ENCODE data around the gene HSPBAP1. TPM values are rescaled to one million over a fixed set of nuclear protein-coding genes. Genes with fewer than 3 reads are reported as not detected.

The HSPBAP1 gene
- total RNA-seq, 2 donors from 2014 or later: 6.3 to 8.5 TPM

DNA sequence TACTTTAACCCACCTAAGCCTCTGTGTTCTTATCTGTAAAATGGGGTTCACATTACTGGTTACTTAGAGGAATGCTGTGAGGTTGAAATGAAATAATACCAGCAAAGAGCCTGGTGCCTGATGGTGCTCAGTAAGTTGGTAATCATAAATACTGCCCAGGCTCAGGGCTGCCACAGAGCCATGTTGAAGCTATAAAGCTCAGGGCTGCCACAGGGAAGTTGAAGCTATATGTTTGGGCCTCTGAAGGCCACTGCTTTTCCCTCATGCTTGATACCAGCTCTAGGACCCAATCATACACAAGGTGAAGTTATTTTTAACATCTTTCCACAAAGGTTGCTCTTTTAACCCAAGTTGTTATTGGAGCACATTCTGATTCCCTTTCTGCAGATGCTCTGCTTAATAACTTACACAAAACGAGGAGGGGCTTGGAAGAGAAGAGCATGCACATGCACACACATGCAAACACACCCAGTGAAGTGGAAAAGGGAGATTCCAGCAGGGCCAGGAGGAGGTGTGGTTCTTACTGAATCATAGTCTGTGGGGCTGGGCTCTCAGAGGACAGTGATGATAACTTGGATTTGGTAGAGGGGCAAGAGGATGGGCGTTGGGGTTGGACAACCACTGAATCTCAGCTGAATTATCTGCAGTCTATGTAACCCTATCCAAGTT is 95.5 kb downstream of the HSPBAP1 start:
- no peak for ATAC-seq
- intact Hi-C loops (cut with DNase I, micrococcal nuclease): no loop called here

DNA sequence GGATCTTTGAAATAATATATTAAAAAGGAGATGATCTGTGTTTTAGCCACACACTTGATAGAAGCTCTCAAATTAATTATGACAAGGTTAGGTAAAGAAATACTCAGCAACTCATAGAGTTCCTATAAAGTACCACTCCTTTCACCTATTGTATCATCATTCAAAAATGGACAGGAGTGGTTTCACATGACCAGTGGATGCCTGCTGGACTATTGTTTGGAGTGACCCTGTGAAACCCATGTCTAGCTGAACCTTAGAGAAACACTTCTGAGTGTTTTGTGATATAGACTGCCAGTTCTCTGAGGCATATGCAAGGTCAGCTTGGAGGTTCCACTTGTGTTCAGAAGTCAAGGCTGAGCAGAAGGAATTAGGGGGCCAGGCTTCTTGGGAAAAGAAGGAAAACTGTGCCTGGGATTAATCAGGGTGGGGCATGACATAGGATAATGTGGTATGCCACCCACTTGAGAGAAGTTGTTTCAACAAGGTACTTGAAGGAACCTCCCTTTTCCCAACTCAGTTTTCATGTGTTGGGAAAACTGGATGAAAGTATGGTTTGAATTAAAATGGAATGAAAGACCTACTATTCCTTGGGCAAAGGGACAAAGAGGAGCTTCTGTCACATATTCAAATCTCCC is 97.6 kb downstream of the HSPBAP1 start:
- no peak for ATAC-seq

More for the DNA sequence above, 95.5 kb downstream of the HSPBAP1 start:
- no peak for DNase-seq

DNA sequence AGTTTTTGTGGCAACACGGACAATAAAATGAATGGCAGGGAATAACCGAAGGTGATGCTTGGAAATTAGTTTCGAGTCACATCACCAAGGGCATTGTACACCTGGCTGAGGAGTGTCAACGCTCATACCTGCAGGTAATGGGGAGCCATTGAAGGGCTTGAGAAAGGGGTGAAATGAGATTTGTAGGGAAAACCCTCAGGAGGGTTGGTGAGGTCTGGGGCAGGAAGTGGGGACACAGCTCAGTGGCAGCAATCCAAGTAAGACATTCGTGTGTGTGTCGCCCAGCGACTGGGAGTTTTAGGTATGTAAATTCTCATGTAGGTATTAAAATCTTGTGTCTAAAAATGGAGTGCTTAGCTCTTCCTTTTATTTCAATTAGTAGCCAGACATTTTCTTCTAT is 98.7 kb downstream of the HSPBAP1 start:
- ATAC-seq (no peak), DNase-seq (no peak)
- intact Hi-C loops (cut with DNase I, micrococcal nuclease): no loop called here

More for the DNA sequence above, 97.6 kb downstream of the HSPBAP1 start:
- no peak for DNase-seq
- intact Hi-C loops (cut with DNase I, micrococcal nuclease): no loop called here

DNA sequence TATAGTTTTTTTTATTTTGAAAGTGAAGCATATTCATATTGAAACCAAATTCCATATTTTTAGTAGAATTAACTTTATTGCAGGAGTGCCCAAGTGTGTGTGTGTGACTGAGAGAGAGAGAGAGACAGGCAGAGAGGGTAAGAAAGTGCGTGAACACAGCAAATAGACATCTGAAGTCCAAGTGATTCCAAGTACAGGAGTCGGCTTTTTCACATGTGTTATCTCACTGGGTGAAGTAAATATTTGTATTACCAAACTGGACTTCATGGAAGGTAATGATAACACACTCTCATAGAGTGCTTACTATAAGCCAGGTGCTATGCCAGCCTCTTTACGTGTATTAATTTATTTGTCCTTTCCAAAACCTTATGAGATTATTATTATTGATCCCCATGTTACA is 101.0 kb downstream of the HSPBAP1 start:
- DNase-seq (no peak), ATAC-seq (no peak)
- intact Hi-C loops (cut with DNase I, micrococcal nuclease): no loop called here

DNA sequence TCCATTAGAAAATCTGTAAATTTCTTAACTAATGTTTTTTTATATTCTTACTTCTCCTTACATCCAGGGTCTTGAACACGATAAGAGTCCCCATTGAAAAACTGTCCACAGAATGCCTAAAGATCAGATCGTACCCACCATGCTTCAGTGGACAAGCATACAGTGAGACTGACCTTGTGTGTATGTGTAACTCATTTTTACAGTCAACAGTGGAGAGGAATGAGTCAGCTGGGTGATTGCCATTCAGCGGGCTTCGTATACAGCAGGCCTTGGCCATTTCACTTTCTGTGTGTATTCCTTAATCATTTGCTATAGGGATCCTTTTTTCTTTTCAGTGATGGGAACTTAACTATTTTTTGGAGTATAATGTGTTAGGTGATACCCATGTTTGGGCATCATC is 102.4 kb downstream of the HSPBAP1 start:
- intact Hi-C loops (cut with DNase I, micrococcal nuclease): no loop called here
- no peak for ATAC-seq

DNA sequence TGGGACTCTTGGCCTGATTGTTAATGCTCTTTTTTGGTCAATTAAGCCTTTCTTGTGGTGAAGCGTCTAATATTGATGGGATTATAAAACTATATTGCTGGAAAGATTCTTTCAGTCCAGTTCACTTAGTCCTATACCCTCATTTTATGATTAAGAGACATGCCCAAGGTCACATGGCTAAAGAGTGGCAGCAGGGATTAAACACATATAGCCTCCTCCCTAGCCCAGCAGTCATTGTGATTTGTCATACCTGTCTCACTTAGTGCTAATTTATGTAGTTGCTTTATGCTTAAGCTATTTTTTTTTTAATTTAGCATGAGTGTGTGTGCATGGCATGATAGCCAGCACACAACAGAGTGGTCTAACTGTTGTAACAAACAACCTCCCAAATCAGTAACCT is 103.5 kb downstream of the HSPBAP1 start:
- intact Hi-C loops (cut with DNase I, micrococcal nuclease): no loop called here
- no peak for DNase-seq
- ATAC-seq: no peak

More for the DNA sequence above, 102.4 kb downstream of the HSPBAP1 start:
- no peak for DNase-seq

Other genes starting within 250 kb of the HSPBAP1 start
- gene PARP9, start 229.5 kb downstream of the HSPBAP1 start, total RNA-seq: 10 to 100 TPM; 22.4 to 48.2 TPM
- 10 to 100 TPM; 43.9 to 60.5 TPM for gene DTX3L, start 229.5 kb downstream of the HSPBAP1 start, total RNA-seq
- 1 to 10 TPM in 1 of 2 donors, under 1 TPM in 1; 0.70 to 1.4 TPM for gene PARP15, start 216.2 kb downstream of the HSPBAP1 start, total RNA-seq
- 10 to 100 TPM; 30.3 to 49.7 TPM for gene PARP14, start 113.0 kb downstream of the HSPBAP1 start, total RNA-seq
- gene SLC49A4, start 1.2 kb upstream of the HSPBAP1 start, total RNA-seq: 10 to 100 TPM; 21.7 to 29.9 TPM
- gene SEMA5B, start 233.9 kb upstream of the HSPBAP1 start, total RNA-seq: under 1 TPM; 0.15 to 0.59 TPM

Measured in left colon (tissue), 2 donors.